Measurements from ENCODE around the gene CD200R1.

DNA sequence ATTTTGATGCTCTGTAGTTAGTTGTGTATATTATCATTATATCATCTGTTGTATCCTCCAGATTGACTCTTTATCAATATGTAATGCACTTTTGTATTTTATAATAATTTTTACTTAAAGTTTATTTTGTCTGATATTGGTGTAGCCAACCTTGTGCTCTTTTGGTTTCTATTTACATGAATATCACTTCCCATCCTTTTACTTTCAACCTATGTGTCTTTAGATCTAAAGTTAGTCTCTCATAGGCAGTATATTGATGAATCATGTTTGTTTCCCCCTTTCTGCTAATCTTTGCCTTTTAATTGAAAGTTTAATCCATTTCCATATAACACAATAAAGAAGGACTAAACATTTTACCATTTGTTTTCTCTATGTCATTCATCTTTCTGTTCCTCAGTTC, 100.2 kb downstream of the CD200R1 start:
- TF ChIP-seq BHLHE40 (IDR thresholded peaks at IDR 0.05; ENCODE audit: low read depth, low read length) (no peak), CHD1 (IDR thresholded peaks at IDR 0.05; ENCODE audit: low read depth, low read length) (no peak), POLR2A (IDR thresholded peaks at IDR 0.05; ENCODE audit: low read depth, low read length) (no peak), CEBPB (IDR thresholded peaks at IDR 0.05; ENCODE audit: low read depth, low read length) (no peak), MAFK (IDR thresholded peaks at IDR 0.05; ENCODE audit: low read depth, low read length) (no peak), RFX5 (IDR thresholded peaks at IDR 0.05; ENCODE audit: low read depth, low read length) (no peak), MXI1 (IDR thresholded peaks at IDR 0.05; ENCODE audit: borderline replicate concordance, low read depth, low read length) (no peak), MAZ (IDR thresholded peaks at IDR 0.05; ENCODE audit: borderline replicate concordance, low read depth, low read length) (no peak), RAD21 (IDR thresholded peaks at IDR 0.05; ENCODE audit: low read length) (no peak)
- TF ChIP-seq, protein P1, sequence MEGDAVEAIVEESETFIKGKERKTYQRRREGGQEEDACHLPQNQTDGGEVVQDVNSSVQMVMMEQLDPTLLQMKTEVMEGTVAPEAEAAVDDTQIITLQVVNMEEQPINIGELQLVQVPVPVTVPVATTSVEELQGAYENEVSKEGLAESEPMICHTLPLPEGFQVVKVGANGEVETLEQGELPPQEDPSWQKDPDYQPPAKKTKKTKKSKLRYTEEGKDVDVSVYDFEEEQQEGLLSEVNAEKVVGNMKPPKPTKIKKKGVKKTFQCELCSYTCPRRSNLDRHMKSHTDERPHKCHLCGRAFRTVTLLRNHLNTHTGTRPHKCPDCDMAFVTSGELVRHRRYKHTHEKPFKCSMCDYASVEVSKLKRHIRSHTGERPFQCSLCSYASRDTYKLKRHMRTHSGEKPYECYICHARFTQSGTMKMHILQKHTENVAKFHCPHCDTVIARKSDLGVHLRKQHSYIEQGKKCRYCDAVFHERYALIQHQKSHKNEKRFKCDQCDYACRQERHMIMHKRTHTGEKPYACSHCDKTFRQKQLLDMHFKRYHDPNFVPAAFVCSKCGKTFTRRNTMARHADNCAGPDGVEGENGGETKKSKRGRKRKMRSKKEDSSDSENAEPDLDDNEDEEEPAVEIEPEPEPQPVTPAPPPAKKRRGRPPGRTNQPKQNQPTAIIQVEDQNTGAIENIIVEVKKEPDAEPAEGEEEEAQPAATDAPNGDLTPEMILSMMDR (conservative IDR thresholded peaks at IDR 0.05; ENCODE audit: low read depth, low read length), result no peak
- TF ChIP-seq, protein P2, sequence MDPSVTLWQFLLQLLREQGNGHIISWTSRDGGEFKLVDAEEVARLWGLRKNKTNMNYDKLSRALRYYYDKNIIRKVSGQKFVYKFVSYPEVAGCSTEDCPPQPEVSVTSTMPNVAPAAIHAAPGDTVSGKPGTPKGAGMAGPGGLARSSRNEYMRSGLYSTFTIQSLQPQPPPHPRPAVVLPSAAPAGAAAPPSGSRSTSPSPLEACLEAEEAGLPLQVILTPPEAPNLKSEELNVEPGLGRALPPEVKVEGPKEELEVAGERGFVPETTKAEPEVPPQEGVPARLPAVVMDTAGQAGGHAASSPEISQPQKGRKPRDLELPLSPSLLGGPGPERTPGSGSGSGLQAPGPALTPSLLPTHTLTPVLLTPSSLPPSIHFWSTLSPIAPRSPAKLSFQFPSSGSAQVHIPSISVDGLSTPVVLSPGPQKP (IDR thresholded peaks at IDR 0.05; ENCODE audit: borderline replicate concordance, low read depth, low read length), result no peak
- TF ChIP-seq, protein P3, sequence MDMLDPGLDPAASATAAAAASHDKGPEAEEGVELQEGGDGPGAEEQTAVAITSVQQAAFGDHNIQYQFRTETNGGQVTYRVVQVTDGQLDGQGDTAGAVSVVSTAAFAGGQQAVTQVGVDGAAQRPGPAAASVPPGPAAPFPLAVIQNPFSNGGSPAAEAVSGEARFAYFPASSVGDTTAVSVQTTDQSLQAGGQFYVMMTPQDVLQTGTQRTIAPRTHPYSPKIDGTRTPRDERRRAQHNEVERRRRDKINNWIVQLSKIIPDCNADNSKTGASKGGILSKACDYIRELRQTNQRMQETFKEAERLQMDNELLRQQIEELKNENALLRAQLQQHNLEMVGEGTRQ (IDR thresholded peaks at IDR 0.05; ENCODE audit: low read depth, low read length), result no peak
